Anterior cingulate cortex (tissue), 58 donors: ENCODE data around the gene BLTP3A.
A peak's percentile ranks its signal among the peaks of the same experiment; 100 is the strongest.
"Not testable (repeated sequence)": the region's sequence is repeated elsewhere in the genome, so short reads cannot be mapped to it uniquely, and the experiment has no call there.

ENCODE experiments used
- DNase-seq, 58 donors: peaks; one replicate each; lab custom pipeline; 2025; lab: John Stamatoyannopoulos, UW

BLTP3A gene

GRCh38 chr6:34791701-34792604, at the start of gene BLTP3A:
Gene BLTP3A (plus strand): TSS chr6:34792083. CDS start chr6:34792251, 168 bp downstream.
- DNase-seq, result peak in 56 of 58 donors; percentile 9 to 85 (median 58)

GRCh38 chr6:34742094-34742493, 49.8 kb upstream of the BLTP3A start:
- no peak for DNase-seq

- DNase-seq, result no peak
Measured at GRCh38 chr6:34743625-34744293, 48.1 kb upstream of the BLTP3A start.

GRCh38 chr6:34744294-34744647, 47.6 kb upstream of the BLTP3A start:
- DNase-seq, result not testable (repeated sequence)

GRCh38 chr6:34745277-34746103, 46.4 kb upstream of the BLTP3A start:
- no peak for DNase-seq

- DNase-seq, result no peak
Measured at GRCh38 chr6:34746104-34746846, 45.6 kb upstream of the BLTP3A start.

GRCh38 chr6:34748757-34749156, 43.1 kb upstream of the BLTP3A start:
- no peak for DNase-seq

GRCh38 chr6:34756513-34756856, 35.4 kb upstream of the BLTP3A start:
- DNase-seq, result peak in 2 of 58 donors; percentile 1 to 2

- DNase-seq, result no peak
Measured at GRCh38 chr6:34757687-34758274, 34.1 kb upstream of the BLTP3A start.

GRCh38 chr6:34760108-34760507, 31.8 kb upstream of the BLTP3A start:
- DNase-seq, result no peak

- DNase-seq, result not testable (repeated sequence)
Measured at GRCh38 chr6:34761681-34762080, 30.2 kb upstream of the BLTP3A start.

- no peak for DNase-seq
Measured at GRCh38 chr6:34768148-34768547, 23.7 kb upstream of the BLTP3A start.

GRCh38 chr6:34771727-34772126, 20.2 kb upstream of the BLTP3A start:
- DNase-seq, result no peak

- DNase-seq, result no peak
Measured at GRCh38 chr6:34772940-34773339, 18.9 kb upstream of the BLTP3A start.

- no peak for DNase-seq
Measured at GRCh38 chr6:34773916-34774315, 18.0 kb upstream of the BLTP3A start.

GRCh38 chr6:34774967-34775366, 16.9 kb upstream of the BLTP3A start:
- DNase-seq, result no peak

- not testable (repeated sequence) for DNase-seq
Measured at GRCh38 chr6:34785375-34785774, 6.5 kb upstream of the BLTP3A start.

GRCh38 chr6:34787152-34787551, 4.7 kb upstream of the BLTP3A start:
- DNase-seq, result not testable (repeated sequence)

- no peak for DNase-seq
Measured at GRCh38 chr6:34788111-34788510, 3.8 kb upstream of the BLTP3A start.
